ENCODE data around the gene SLC66A1.

GRCh38 chr1:19361611-19362147 is 49.6 kb downstream of the SLC66A1 start:
- TF ChIP-seq EZH2 (IDR thresholded peaks at IDR 0.05; ENCODE audit: borderline replicate concordance, low read depth, low read length, severe bottlenecking) (no peak), POLR2A (IDR thresholded peaks at IDR 0.05; ENCODE audit: low read depth, low read length) (no peak)

Measured in endothelial cell of umbilical vein (primary cell).